GM18907 (cell line): ENCODE data around the gene SLC22A6.

Experiments
- ATAC-seq: cut with Tn5 transposase; IDR thresholded peaks from one replicate; pipeline ENCODE4 v1.9.1; 2021; ENCODE audit warnings: mild to moderate bottlenecking, moderate library complexity; ENCODE audit not compliant: unreplicated experiment

Gene SLC22A6

GRCh38 chr11:62933750-62934495, 50.8 kb downstream of the SLC22A6 start:
- ATAC-seq, result no peak

- no peak for ATAC-seq
Measured at GRCh38 chr11:62933285-62933684, 51.5 kb downstream of the SLC22A6 start.

- ATAC-seq, result no peak
Measured at GRCh38 chr11:62931499-62932278, 53.1 kb downstream of the SLC22A6 start.

GRCh38 chr11:62930666-62931065, 54.1 kb downstream of the SLC22A6 start:
- ATAC-seq, result no peak

GRCh38 chr11:62930157-62930556, 54.6 kb downstream of the SLC22A6 start:
- ATAC-seq, result no peak

- ATAC-seq, result no peak
Measured at GRCh38 chr11:62928011-62928410, 56.8 kb downstream of the SLC22A6 start.

- no peak for ATAC-seq
Measured at GRCh38 chr11:62926680-62927455, 57.9 kb downstream of the SLC22A6 start.
